ENCODE measurements around the gene SRI. TPM values are rescaled to one million over a fixed set of nuclear protein-coding genes. Genes with fewer than 3 reads are reported as not detected.
"Not testable (repeated sequence)": the region's sequence is repeated elsewhere in the genome, so short reads cannot be mapped to it uniquely, and the experiment has no call there.

Gene SRI
- total RNA-seq (2012; rRNA removed) = 102 and 103 TPM in 2 replicates

GRCh38 chr7:88219781-88220747 is at the start of gene SRI:
SRI (minus strand) TSS chr7:88220038; CDS start chr7:88220026, 12 bp downstream.
- Histone ChIP-seq H3K9me3 (replicated peaks; ENCODE audit: low read length) (no peaks in the 10 kb centered on the region), H3K36me3 (ENCODE audit: insufficient read depth, low read length) (peaks cover 17% of the 10 kb centered on the region), H3K27me3 (ENCODE audit: control insufficient read depth, insufficient read depth, low read length) (no peaks in the 10 kb centered on the region), H3K4me2 (ENCODE audit: low read length) (peak within 1 kb of the TSS; percentile 87), H3K4me1 (ENCODE audit: control insufficient read depth, insufficient read depth, low read length) (peaks cover 25% of the 10 kb centered on the region), H3K9ac (ENCODE audit: low read depth, low read length) (peak within 1 kb of the TSS; percentile 88), H3K4me3 (ENCODE audit: low read length) (peak within 1 kb of the TSS; percentile 86)

GRCh38 chr7:88269586-88269985 is 49.7 kb upstream of the SRI start:
- no peaks in the 10 kb centered on the region for H3K4me1 ChIP-seq (ENCODE audit: control insufficient read depth, insufficient read depth, low read length)
- no peak overlapping the region for H3K4me2 ChIP-seq (ENCODE audit: low read length)
- H3K9me3 ChIP-seq (replicated peaks; ENCODE audit: low read length) = no peaks in the 10 kb centered on the region
- no peak overlapping the region for H3K9ac ChIP-seq (ENCODE audit: low read depth, low read length)
- H3K4me3 ChIP-seq (ENCODE audit: low read length) = no peak overlapping the region
- no peaks in the 10 kb centered on the region for H3K27me3 ChIP-seq (ENCODE audit: control insufficient read depth, insufficient read depth, low read length)
- H3K36me3 ChIP-seq (ENCODE audit: insufficient read depth, low read length) = no peaks in the 10 kb centered on the region

GRCh38 chr7:88268858-88269257 is 49.0 kb upstream of the SRI start:
- Histone ChIP-seq H3K36me3 (ENCODE audit: insufficient read depth, low read length) (no peaks in the 10 kb centered on the region), H3K4me2 (ENCODE audit: low read length) (no peak overlapping the region), H3K4me1 (ENCODE audit: control insufficient read depth, insufficient read depth, low read length) (no peaks in the 10 kb centered on the region), H3K9me3 (replicated peaks; ENCODE audit: low read length) (no peaks in the 10 kb centered on the region), H3K9ac (ENCODE audit: low read depth, low read length) (no peak overlapping the region), H3K27me3 (ENCODE audit: control insufficient read depth, insufficient read depth, low read length) (no peaks in the 10 kb centered on the region), H3K4me3 (ENCODE audit: low read length) (no peak overlapping the region)

GRCh38 chr7:88268051-88268450 is 48.2 kb upstream of the SRI start:
- Histone ChIP-seq H3K9ac (ENCODE audit: low read depth, low read length) (no peak overlapping the region), H3K9me3 (replicated peaks; ENCODE audit: low read length) (no peaks in the 10 kb centered on the region), H3K27me3 (ENCODE audit: control insufficient read depth, insufficient read depth, low read length) (no peaks in the 10 kb centered on the region), H3K4me2 (ENCODE audit: low read length) (no peak overlapping the region), H3K4me3 (ENCODE audit: low read length) (no peak overlapping the region), H3K36me3 (ENCODE audit: insufficient read depth, low read length) (no peaks in the 10 kb centered on the region), H3K4me1 (ENCODE audit: control insufficient read depth, insufficient read depth, low read length) (no peaks in the 10 kb centered on the region)

GRCh38 chr7:88267421-88267820 is 47.6 kb upstream of the SRI start:
- Histone ChIP-seq H3K4me3 (ENCODE audit: low read length) (no peak overlapping the region), H3K9me3 (replicated peaks; ENCODE audit: low read length) (no peaks in the 10 kb centered on the region), H3K4me2 (ENCODE audit: low read length) (no peak overlapping the region), H3K4me1 (ENCODE audit: control insufficient read depth, insufficient read depth, low read length) (no peaks in the 10 kb centered on the region), H3K9ac (ENCODE audit: low read depth, low read length) (no peak overlapping the region), H3K27me3 (ENCODE audit: control insufficient read depth, insufficient read depth, low read length) (no peaks in the 10 kb centered on the region), H3K36me3 (ENCODE audit: insufficient read depth, low read length) (no peaks in the 10 kb centered on the region)

GRCh38 chr7:88264987-88265386 is 45.1 kb upstream of the SRI start:
- not testable (repeated sequence) for H3K4me1 ChIP-seq (ENCODE audit: control insufficient read depth, insufficient read depth, low read length); H3K9ac ChIP-seq (ENCODE audit: low read depth, low read length); H3K27me3 ChIP-seq (ENCODE audit: control insufficient read depth, insufficient read depth, low read length); H3K4me3 ChIP-seq (ENCODE audit: low read length); H3K9me3 ChIP-seq (replicated peaks; ENCODE audit: low read length); H3K36me3 ChIP-seq (ENCODE audit: insufficient read depth, low read length); H3K4me2 ChIP-seq (ENCODE audit: low read length)

- Histone ChIP-seq H3K36me3 (ENCODE audit: insufficient read depth, low read length) (no peaks in the 10 kb centered on the region), H3K4me2 (ENCODE audit: low read length) (no peak overlapping the region), H3K9me3 (replicated peaks; ENCODE audit: low read length) (no peaks in the 10 kb centered on the region), H3K27me3 (ENCODE audit: control insufficient read depth, insufficient read depth, low read length) (no peaks in the 10 kb centered on the region), H3K4me1 (ENCODE audit: control insufficient read depth, insufficient read depth, low read length) (no peaks in the 10 kb centered on the region), H3K4me3 (ENCODE audit: low read length) (no peak overlapping the region), H3K9ac (ENCODE audit: low read depth, low read length) (no peak overlapping the region)
Observed at GRCh38 chr7:88262562-88262961, 42.7 kb upstream of the SRI start.

- H3K4me3 ChIP-seq (ENCODE audit: low read length) = no peak overlapping the region
- H3K9me3 ChIP-seq (replicated peaks; ENCODE audit: low read length) = no peaks in the 10 kb centered on the region
- no peaks in the 10 kb centered on the region for H3K27me3 ChIP-seq (ENCODE audit: control insufficient read depth, insufficient read depth, low read length)
- H3K4me2 ChIP-seq (ENCODE audit: low read length) = no peak overlapping the region
- H3K4me1 ChIP-seq (ENCODE audit: control insufficient read depth, insufficient read depth, low read length) = no peaks in the 10 kb centered on the region
- no peak overlapping the region for H3K9ac ChIP-seq (ENCODE audit: low read depth, low read length)
- H3K36me3 ChIP-seq (ENCODE audit: insufficient read depth, low read length) = no peaks in the 10 kb centered on the region
Observed at GRCh38 chr7:88260719-88261118, 40.9 kb upstream of the SRI start.

GRCh38 chr7:88259656-88260380 is 40.0 kb upstream of the SRI start:
- H3K4me3 ChIP-seq (ENCODE audit: low read length) = no peak overlapping the region
- H3K4me1 ChIP-seq (ENCODE audit: control insufficient read depth, insufficient read depth, low read length) = peaks cover 4% of the 10 kb centered on the region

GRCh38 chr7:88258296-88258695 is 38.5 kb upstream of the SRI start:
- H3K36me3 ChIP-seq (ENCODE audit: insufficient read depth, low read length); H3K4me3 ChIP-seq (ENCODE audit: low read length); H3K4me1 ChIP-seq (ENCODE audit: control insufficient read depth, insufficient read depth, low read length); H3K4me2 ChIP-seq (ENCODE audit: low read length); H3K9me3 ChIP-seq (replicated peaks; ENCODE audit: low read length); H3K27me3 ChIP-seq (ENCODE audit: control insufficient read depth, insufficient read depth, low read length); H3K9ac ChIP-seq (ENCODE audit: low read depth, low read length): not testable (repeated sequence)

More at GRCh38 chr7:88259656-88260380, 40.0 kb upstream of the SRI start:
- no peak overlapping the region for H3K9ac ChIP-seq (ENCODE audit: low read depth, low read length)
- H3K36me3 ChIP-seq (ENCODE audit: insufficient read depth, low read length) = no peaks in the 10 kb centered on the region
- no peaks in the 10 kb centered on the region for H3K9me3 ChIP-seq (replicated peaks; ENCODE audit: low read length)
- H3K4me2 ChIP-seq (ENCODE audit: low read length) = no peak overlapping the region
- no peaks in the 10 kb centered on the region for H3K27me3 ChIP-seq (ENCODE audit: control insufficient read depth, insufficient read depth, low read length)

GRCh38 chr7:88256906-88257305 is 37.1 kb upstream of the SRI start:
- peaks cover 5% of the 10 kb centered on the region for H3K9me3 ChIP-seq (replicated peaks; ENCODE audit: low read length)
- H3K27me3 ChIP-seq (ENCODE audit: control insufficient read depth, insufficient read depth, low read length) = no peaks in the 10 kb centered on the region
- peaks cover 9% of the 10 kb centered on the region for H3K4me1 ChIP-seq (ENCODE audit: control insufficient read depth, insufficient read depth, low read length)
- no peak overlapping the region for H3K4me2 ChIP-seq (ENCODE audit: low read length)
- no peaks in the 10 kb centered on the region for H3K36me3 ChIP-seq (ENCODE audit: insufficient read depth, low read length)
- H3K4me3 ChIP-seq (ENCODE audit: low read length) = no peak overlapping the region
- no peak overlapping the region for H3K9ac ChIP-seq (ENCODE audit: low read depth, low read length)
